HL-60/S4 treated with retinoic acid at 250 ng/mL for 4 days and 3 days (cell line): Measurements from ENCODE around the gene XG.
"Not testable (repeated sequence)": the region's sequence is repeated elsewhere in the genome, so short reads cannot be mapped to it uniquely, and the experiment has no call there.

ENCODE experiments used
- in situ Hi-C: fragments of 300-500 bp; cut with MboI; formaldehyde crosslinking; loops from 2 replicates; pipeline ENCODE4 v1.7.0; 2022; ENCODE audit warnings: low sequenced_read_pairs

XG gene

GRCh38 chrX:2774776-2775175 is 22.9 kb downstream of the XG start:
- in situ Hi-C loops, result no loop called here

GRCh38 chrX:2780472-2781225 is 28.8 kb downstream of the XG start:
- in situ Hi-C loops, result not testable (repeated sequence)

GRCh38 chrX:2781226-2781571 is 29.4 kb downstream of the XG start:
- in situ Hi-C loops, result no loop called here

- in situ Hi-C loops, result no loop called here
Measured at GRCh38 chrX:2781698-2782097, 29.9 kb downstream of the XG start.

- in situ Hi-C loops, result no loop called here
Measured at GRCh38 chrX:2782171-2782570, 30.3 kb downstream of the XG start.

- in situ Hi-C loops, result no loop called here
Measured at GRCh38 chrX:2782778-2783177, 30.9 kb downstream of the XG start.

GRCh38 chrX:2784026-2784425 is 32.2 kb downstream of the XG start:
- in situ Hi-C loops, result no loop called here

- in situ Hi-C loops, result no loop called here
Measured at GRCh38 chrX:2785538-2785937, 33.7 kb downstream of the XG start.

- in situ Hi-C loops, result no loop called here
Measured at GRCh38 chrX:2788980-2789379, 37.1 kb downstream of the XG start.

- in situ Hi-C loops, result no loop called here
Measured at GRCh38 chrX:2789569-2789968, 37.7 kb downstream of the XG start.

- in situ Hi-C loops, result no loop called here
Measured at GRCh38 chrX:2793752-2794151, 41.9 kb downstream of the XG start.

- in situ Hi-C loops, result no loop called here
Measured at GRCh38 chrX:2794336-2794735, 42.5 kb downstream of the XG start.

- in situ Hi-C loops, result not testable (repeated sequence)
Measured at GRCh38 chrX:2796808-2797207, 45.0 kb downstream of the XG start.

- in situ Hi-C loops, result no loop called here
Measured at GRCh38 chrX:2799369-2799768, 47.5 kb downstream of the XG start.

- in situ Hi-C loops, result loop anchor here (25.0 kb wide), 1 partner anchor 163 kb away; no protein-coding TSS in a partner anchor
Measured at GRCh38 chrX:2799980-2800379, 48.1 kb downstream of the XG start.

- in situ Hi-C loops, result loop anchor here (25.0 kb wide), 1 partner anchor 164 kb away; no protein-coding TSS in a partner anchor
Measured at GRCh38 chrX:2801223-2801622, 49.4 kb downstream of the XG start.

- in situ Hi-C loops, result loop anchor here (25.0 kb wide), 1 partner anchor 165 kb away; no protein-coding TSS in a partner anchor
Measured at GRCh38 chrX:2802376-2803090, 50.7 kb downstream of the XG start.

GRCh38 chrX:2803486-2803885 is 51.6 kb downstream of the XG start:
- in situ Hi-C loops, result loop anchor here (25.0 kb wide), 1 partner anchor 166 kb away; no protein-coding TSS in a partner anchor

- in situ Hi-C loops, result loop anchor here (25.0 kb wide), 1 partner anchor 167 kb away; no protein-coding TSS in a partner anchor
Measured at GRCh38 chrX:2804106-2804843, 52.4 kb downstream of the XG start.

- in situ Hi-C loops, result loop anchor here (25.0 kb wide), 1 partner anchor 168 kb away; no protein-coding TSS in a partner anchor
Measured at GRCh38 chrX:2804858-2805257, 53.0 kb downstream of the XG start.

GRCh38 chrX:2811271-2811670 is 59.4 kb downstream of the XG start:
- in situ Hi-C loops, result loop anchor here (25.0 kb wide), 1 partner anchor 174 kb away; no protein-coding TSS in a partner anchor
